ENCODE results near the gene IPPK. TPM values are rescaled to one million over a fixed set of nuclear protein-coding genes. Genes with fewer than 3 reads are reported as not detected.
A peak's percentile ranks its signal among the peaks of the same experiment; 100 is the strongest.

The IPPK gene
- total RNA-seq, 1 donor from 2014 or later = 7.3 TPM

DNA sequence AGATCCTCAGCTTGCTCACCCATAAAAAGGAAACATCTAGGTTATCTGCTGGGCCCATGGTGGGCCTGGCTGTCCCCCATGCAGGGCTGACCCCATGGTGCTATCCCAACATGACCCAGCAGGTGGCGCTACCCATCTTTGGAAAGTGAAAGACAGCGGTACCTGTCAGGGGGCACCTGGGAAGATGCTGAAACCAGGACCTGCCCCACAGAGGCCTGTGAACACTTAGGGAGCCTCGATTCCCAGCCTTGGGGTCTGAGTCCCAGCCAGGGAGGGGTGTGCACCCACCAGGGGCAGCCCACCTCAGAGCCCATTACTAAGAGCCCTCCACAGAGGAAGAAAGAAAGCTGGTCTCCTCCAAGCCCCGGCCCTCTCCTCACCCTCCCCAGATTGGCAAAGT, 46.6 kb upstream of the IPPK start:
- peak; percentile 71 to 74 for ATAC-seq
- no peak overlapping the region for H3K4me3 ChIP-seq
- H3K27me3 ChIP-seq (ENCODE audit: low read depth) = no peaks in the 10 kb centered on the region
- H3K36me3 ChIP-seq = peaks cover 96% of the 10 kb centered on the region
- no peaks in the 10 kb centered on the region for H3K9me3 ChIP-seq
- DNase-seq = no peak
- no peak overlapping the region for H3K27ac ChIP-seq
- TF ChIP-seq, protein P1, sequence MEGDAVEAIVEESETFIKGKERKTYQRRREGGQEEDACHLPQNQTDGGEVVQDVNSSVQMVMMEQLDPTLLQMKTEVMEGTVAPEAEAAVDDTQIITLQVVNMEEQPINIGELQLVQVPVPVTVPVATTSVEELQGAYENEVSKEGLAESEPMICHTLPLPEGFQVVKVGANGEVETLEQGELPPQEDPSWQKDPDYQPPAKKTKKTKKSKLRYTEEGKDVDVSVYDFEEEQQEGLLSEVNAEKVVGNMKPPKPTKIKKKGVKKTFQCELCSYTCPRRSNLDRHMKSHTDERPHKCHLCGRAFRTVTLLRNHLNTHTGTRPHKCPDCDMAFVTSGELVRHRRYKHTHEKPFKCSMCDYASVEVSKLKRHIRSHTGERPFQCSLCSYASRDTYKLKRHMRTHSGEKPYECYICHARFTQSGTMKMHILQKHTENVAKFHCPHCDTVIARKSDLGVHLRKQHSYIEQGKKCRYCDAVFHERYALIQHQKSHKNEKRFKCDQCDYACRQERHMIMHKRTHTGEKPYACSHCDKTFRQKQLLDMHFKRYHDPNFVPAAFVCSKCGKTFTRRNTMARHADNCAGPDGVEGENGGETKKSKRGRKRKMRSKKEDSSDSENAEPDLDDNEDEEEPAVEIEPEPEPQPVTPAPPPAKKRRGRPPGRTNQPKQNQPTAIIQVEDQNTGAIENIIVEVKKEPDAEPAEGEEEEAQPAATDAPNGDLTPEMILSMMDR (IDR thresholded peaks at IDR 0.05) = peak; percentile 92
- peaks cover 8% of the 10 kb centered on the region for H3K4me1 ChIP-seq
- intact Hi-C loops (cut with DNase I) = loop anchor here (10.0 kb wide), 1 partner anchor 68 kb away; no protein-coding TSS in a partner anchor

DNA sequence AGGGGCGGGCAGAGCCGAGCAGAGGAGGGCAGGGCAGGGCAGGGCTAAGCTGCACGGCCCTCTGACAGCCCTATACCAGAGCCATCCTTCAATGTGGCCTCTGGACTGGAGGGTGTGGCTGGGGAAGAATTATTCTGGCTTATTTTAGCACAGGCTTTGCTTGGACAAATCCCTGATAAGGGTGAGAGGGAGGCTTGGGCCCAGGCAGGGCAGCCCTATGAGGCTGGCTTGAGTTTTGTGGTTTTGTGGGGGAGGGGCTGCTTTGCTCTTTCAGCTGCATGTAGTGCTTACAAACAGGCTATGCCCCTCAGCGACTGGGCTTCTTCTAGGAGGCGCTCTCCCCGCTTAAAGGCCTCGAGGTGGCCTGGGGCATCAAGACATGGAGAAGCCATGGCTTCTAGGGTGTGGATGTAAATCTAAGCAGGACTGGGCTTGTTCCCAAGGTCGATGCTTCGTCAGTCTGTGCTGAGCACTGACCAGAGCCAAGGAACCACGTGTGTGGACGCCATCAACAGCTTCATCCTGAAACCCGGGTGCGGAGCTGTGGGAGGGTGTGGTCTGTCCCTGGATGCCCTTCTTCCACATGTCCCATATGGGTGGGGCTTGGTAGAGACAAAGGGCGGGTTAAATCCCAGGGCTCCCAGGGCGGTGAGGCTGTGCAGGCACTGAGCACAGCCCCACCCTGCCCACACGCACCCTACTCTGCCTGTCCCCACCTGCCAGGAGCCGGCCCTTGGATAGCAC, 45.7 kb upstream of the IPPK start:
- DNase-seq = no peak
- peak in 1 of 2 donors; percentile 6 for ATAC-seq
- intact Hi-C loops (cut with DNase I) = loop anchor here (10.0 kb wide), 1 partner anchor 69 kb away; no protein-coding TSS in a partner anchor

DNA sequence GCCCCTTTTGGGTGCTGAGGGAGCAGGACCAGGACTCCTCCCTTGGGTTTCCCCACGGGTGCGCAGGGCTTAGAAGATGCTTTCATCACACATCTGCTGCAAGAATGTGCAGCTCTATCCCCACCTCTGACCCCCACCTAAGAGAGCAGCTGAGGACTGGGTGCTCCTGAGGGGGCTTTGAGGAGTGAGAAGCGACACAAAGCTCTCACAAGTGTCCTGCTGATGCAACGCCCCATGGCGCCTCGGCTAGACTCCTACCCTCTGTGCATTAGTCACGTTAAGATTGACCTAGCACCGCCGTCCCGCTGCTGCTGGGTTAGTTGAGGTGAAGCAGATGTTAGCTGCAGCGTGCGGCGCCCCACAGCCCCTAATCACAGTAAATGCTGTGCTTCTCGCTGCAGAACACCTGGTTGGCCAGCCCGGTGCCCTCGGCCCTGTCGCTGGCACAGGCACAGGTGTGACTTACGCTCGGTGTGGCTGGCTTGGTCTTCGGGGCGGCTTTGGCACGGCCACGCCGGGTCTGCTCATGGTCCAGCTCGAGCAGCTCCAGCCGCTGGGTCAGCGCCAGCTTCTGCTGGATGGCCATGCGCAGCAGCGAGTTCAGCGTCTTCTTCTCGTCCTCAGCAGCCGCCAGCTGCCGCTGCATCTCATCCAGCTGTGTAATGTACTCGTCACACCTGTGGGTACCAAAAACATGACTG, 45.0 kb upstream of the IPPK start:
- H3K9me3 ChIP-seq = no peaks in the 10 kb centered on the region
- ATAC-seq = no peak
- intact Hi-C loops (cut with DNase I) = loop anchor here (10.0 kb wide), 1 partner anchor 70 kb away; no protein-coding TSS in a partner anchor
- H3K27ac ChIP-seq = no peak overlapping the region
- DNase-seq = no peak
- H3K36me3 ChIP-seq = peaks cover 94% of the 10 kb centered on the region
- no peaks in the 10 kb centered on the region for H3K27me3 ChIP-seq (ENCODE audit: low read depth)
- peaks cover 10% of the 10 kb centered on the region for H3K4me1 ChIP-seq
- TF ChIP-seq, protein P1 (IDR thresholded peaks at IDR 0.05) = no peak
- no peak overlapping the region for H3K4me3 ChIP-seq

More for the DNA sequence above, 45.7 kb upstream of the IPPK start:
- H3K4me1 ChIP-seq = peaks cover 10% of the 10 kb centered on the region
- peaks cover 95% of the 10 kb centered on the region for H3K36me3 ChIP-seq
- no peaks in the 10 kb centered on the region for H3K9me3 ChIP-seq
- no peak overlapping the region for H3K27ac ChIP-seq
- H3K27me3 ChIP-seq (ENCODE audit: low read depth) = no peaks in the 10 kb centered on the region
- TF ChIP-seq, protein P1 (IDR thresholded peaks at IDR 0.05) = no peak
- no peak overlapping the region for H3K4me3 ChIP-seq

DNA sequence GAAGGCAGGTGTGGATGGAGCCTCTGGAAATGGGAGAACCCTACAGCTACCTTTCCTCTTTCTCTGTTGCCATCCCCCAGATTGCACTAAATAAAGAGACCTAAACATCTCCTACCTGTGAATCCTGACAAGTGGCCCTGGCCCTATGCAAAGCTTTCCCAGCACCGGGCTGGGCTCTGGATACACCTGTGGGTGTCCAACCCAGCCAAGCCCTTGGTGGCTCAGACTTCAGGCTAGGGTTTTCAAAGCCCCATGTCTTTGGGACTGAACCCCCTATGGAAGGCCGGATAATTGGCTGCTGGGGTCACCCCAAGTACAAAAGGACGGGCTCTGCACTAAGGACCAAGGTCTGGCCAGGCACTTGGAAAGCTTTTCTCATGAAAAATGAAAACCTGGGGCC, 44.1 kb upstream of the IPPK start:
- no peaks in the 10 kb centered on the region for H3K9me3 ChIP-seq
- H3K36me3 ChIP-seq = peaks cover 94% of the 10 kb centered on the region
- no peak overlapping the region for H3K4me3 ChIP-seq
- intact Hi-C loops (cut with DNase I) = loop anchor here (10.0 kb wide), 1 partner anchor 71 kb away; no protein-coding TSS in a partner anchor
- H3K4me1 ChIP-seq = peaks cover 10% of the 10 kb centered on the region
- no peak for DNase-seq
- no peak for ATAC-seq
- TF ChIP-seq, protein P1 (IDR thresholded peaks at IDR 0.05) = no peak
- no peak overlapping the region for H3K27ac ChIP-seq
- no peaks in the 10 kb centered on the region for H3K27me3 ChIP-seq (ENCODE audit: low read depth)

DNA sequence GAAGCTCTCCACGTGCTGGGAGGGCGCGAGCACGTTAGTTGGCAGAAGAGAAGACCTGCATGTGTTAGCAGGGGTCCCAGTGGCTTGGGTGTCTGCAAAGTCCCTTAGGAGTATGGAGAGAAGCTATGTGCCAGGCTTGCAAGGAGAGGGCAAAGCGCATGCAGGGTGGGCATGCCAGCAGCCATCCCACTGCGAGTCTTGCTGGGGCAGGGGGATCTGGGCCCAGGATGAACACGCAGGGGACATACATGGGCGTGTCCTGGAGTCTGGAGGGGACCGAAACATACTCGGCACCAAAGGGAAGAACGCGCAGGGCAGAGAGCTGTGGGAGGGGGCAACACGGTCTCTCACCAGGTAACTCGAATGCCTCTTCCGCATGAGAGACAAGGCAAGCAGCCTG, 43.6 kb upstream of the IPPK start:
- no peak overlapping the region for H3K4me3 ChIP-seq
- H3K27ac ChIP-seq = no peak overlapping the region
- TF ChIP-seq, protein P1 (IDR thresholded peaks at IDR 0.05) = no peak
- peaks cover 10% of the 10 kb centered on the region for H3K4me1 ChIP-seq
- no peaks in the 10 kb centered on the region for H3K27me3 ChIP-seq (ENCODE audit: low read depth)
- H3K9me3 ChIP-seq = no peaks in the 10 kb centered on the region
- H3K36me3 ChIP-seq = peaks cover 90% of the 10 kb centered on the region
- intact Hi-C loops (cut with DNase I) = loop anchor here (10.0 kb wide), 1 partner anchor 71 kb away; no protein-coding TSS in a partner anchor
- no peak for DNase-seq
- ATAC-seq = no peak

Measured in lower lobe of right lung (tissue), 2 donors.